Measurements from ENCODE around the gene PTCD3.

PTCD3 gene

GRCh38 chr2:86102157-86102556, 3.9 kb upstream of the PTCD3 start:
- H3K4me3 ChIP-seq (replicated peaks; ENCODE audit: low read depth, low read length): no peak overlapping the region
- no peak for DNase-seq (ENCODE audit: extremely low read depth, insufficient read length)
- TF ChIP-seq CTCF (IDR thresholded peaks at IDR 0.05; ENCODE audit: insufficient read depth, low read length, poor library complexity, severe bottlenecking): no peak
- peaks cover 5% of the 10 kb centered on the region for H3K36me3 ChIP-seq (ENCODE audit: control insufficient read depth, insufficient read depth, low read length)
- no peaks in the 10 kb centered on the region for H3K27me3 ChIP-seq (replicated peaks; ENCODE audit: control insufficient read depth, insufficient read depth, low read length)

- no peak for TF ChIP-seq CTCF (IDR thresholded peaks at IDR 0.05; ENCODE audit: insufficient read depth, low read length, poor library complexity, severe bottlenecking)
- peak; percentile 92 for DNase-seq (ENCODE audit: extremely low read depth, insufficient read length)
- peaks cover 3% of the 10 kb centered on the region for H3K36me3 ChIP-seq (ENCODE audit: control insufficient read depth, insufficient read depth, low read length)
- no peaks in the 10 kb centered on the region for H3K27me3 ChIP-seq (replicated peaks; ENCODE audit: control insufficient read depth, insufficient read depth, low read length)
- H3K4me3 ChIP-seq (replicated peaks; ENCODE audit: low read depth, low read length): peak within 1 kb of the TSS; percentile 85
Observed at GRCh38 chr2:86105252-86105968, 625 bp upstream of the PTCD3 start, which contains the start of gene POLR1A. Gene POLR1A, minus strand, starts transcription at chr2:86105886. Its CDS starts 110 bp downstream, at chr2:86105776.

- no peak for TF ChIP-seq CTCF (IDR thresholded peaks at IDR 0.05; ENCODE audit: insufficient read depth, low read length, poor library complexity, severe bottlenecking)
- Histone ChIP-seq H3K36me3 (ENCODE audit: control insufficient read depth, insufficient read depth, low read length) (peaks cover 8% of the 10 kb centered on the region), H3K27me3 (replicated peaks; ENCODE audit: control insufficient read depth, insufficient read depth, low read length) (no peaks in the 10 kb centered on the region), H3K4me3 (replicated peaks; ENCODE audit: low read depth, low read length) (peak overlapping the region; percentile 85)
- DNase-seq (ENCODE audit: extremely low read depth, insufficient read length): no peak
Observed at GRCh38 chr2:86107031-86107430, 996 bp downstream of the PTCD3 start.

- no peak for DNase-seq (ENCODE audit: extremely low read depth, insufficient read length)
- H3K4me3 ChIP-seq (replicated peaks; ENCODE audit: low read depth, low read length): no peak overlapping the region
- no peak for TF ChIP-seq CTCF (IDR thresholded peaks at IDR 0.05; ENCODE audit: insufficient read depth, low read length, poor library complexity, severe bottlenecking)
- peaks cover 45% of the 10 kb centered on the region for H3K36me3 ChIP-seq (ENCODE audit: control insufficient read depth, insufficient read depth, low read length)
- no peaks in the 10 kb centered on the region for H3K27me3 ChIP-seq (replicated peaks; ENCODE audit: control insufficient read depth, insufficient read depth, low read length)
Observed at GRCh38 chr2:86118130-86118529, 12.1 kb downstream of the PTCD3 start.

- DNase-seq (ENCODE audit: extremely low read depth, insufficient read length): no peak
- H3K27me3 ChIP-seq (replicated peaks; ENCODE audit: control insufficient read depth, insufficient read depth, low read length): no peaks in the 10 kb centered on the region
- TF ChIP-seq CTCF (IDR thresholded peaks at IDR 0.05; ENCODE audit: insufficient read depth, low read length, poor library complexity, severe bottlenecking): no peak
- H3K4me3 ChIP-seq (replicated peaks; ENCODE audit: low read depth, low read length): no peak overlapping the region
- H3K36me3 ChIP-seq (ENCODE audit: control insufficient read depth, insufficient read depth, low read length): peaks cover 25% of the 10 kb centered on the region
Observed at GRCh38 chr2:86123328-86123925, 17.4 kb downstream of the PTCD3 start.
